ENCODE measurements around the gene SLC25A4.

DNA sequence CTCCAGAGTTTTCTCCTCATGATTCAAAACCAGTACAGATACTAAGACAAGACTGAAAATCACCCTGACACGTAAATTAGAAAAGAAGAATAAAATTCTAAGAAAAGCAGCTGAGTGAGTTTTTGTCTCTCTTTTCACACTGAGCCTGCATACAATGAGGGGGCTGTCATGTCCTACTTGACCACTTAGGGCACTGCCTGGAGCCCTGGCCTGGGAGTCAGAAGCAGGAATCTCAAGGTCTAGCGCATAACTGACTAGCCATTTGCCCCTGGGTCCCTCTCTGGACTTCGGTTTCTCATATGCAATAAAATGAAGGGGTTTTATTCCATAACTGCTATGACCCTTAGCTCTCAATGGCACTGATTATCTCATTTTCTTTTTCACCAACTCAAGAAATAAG lies 36.7 kb upstream of the SLC25A4 start:
- TF ChIP-seq, protein P1, sequence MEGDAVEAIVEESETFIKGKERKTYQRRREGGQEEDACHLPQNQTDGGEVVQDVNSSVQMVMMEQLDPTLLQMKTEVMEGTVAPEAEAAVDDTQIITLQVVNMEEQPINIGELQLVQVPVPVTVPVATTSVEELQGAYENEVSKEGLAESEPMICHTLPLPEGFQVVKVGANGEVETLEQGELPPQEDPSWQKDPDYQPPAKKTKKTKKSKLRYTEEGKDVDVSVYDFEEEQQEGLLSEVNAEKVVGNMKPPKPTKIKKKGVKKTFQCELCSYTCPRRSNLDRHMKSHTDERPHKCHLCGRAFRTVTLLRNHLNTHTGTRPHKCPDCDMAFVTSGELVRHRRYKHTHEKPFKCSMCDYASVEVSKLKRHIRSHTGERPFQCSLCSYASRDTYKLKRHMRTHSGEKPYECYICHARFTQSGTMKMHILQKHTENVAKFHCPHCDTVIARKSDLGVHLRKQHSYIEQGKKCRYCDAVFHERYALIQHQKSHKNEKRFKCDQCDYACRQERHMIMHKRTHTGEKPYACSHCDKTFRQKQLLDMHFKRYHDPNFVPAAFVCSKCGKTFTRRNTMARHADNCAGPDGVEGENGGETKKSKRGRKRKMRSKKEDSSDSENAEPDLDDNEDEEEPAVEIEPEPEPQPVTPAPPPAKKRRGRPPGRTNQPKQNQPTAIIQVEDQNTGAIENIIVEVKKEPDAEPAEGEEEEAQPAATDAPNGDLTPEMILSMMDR (IDR thresholded peaks at IDR 0.05; ENCODE audit: low read depth, low read length, poor library complexity, severe bottlenecking), result no peak
- TF ChIP-seq EZH2phosphoT487 (IDR thresholded peaks at IDR 0.05; ENCODE audit: borderline replicate concordance, low read length), result no peak

Data from DOHH2 (cell line).